Retina (tissue), 1 donor: ENCODE data around the gene HDGF.

Experiments
- DNase-seq: peaks from one replicate; pipeline ENCODE4 v3.0.0-alpha.2; 2016

Gene HDGF

GRCh38 chr1:156693848-156694689, 57.4 kb downstream of the HDGF start:
- no peak for DNase-seq

DNA sequence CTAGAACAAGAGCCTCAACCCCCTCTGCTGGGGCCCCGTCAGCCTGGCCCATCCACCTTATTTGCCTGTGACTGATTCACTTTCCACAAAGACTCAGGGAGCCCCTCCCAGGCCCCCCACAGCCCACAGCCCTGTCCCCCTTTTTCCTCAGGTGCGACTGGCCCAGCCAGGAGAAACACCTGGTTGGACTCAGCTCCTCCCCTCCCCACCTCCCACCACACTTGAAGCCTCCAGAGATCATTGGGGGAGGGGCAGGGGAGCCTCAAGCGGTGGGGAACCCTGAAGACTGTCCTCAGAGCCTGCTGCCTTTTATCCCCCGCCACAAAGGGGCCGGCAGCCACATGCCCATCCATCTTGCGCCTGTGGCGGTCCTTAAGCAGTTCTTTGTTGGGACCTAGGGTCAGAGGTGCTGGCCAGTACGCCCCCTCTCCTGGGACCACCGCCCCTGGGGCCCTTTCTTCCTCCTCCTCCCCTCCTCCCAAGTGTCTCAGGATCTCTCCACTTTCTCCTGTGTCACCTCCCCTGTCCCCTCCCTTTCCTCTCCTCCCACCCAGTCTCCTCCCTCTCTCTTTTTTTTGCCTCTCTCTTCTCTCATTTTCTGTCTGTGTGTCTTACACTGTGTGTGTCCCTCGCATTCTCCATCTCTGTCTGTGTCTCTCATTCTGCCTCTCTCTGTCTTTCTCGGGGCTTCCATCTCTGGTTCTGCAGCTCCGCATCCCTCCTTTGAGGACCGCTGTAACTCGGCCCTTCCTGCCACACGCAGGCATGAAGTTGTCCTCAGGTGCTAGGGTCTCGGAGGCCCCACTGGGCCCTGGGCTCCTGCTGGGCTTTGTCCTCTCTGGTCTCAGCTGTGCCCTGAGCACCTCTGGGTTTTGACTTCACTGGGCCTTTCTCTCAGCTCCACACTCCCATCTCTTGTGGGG, 58.3 kb downstream of the HDGF start:
- no peak for DNase-seq

DNA sequence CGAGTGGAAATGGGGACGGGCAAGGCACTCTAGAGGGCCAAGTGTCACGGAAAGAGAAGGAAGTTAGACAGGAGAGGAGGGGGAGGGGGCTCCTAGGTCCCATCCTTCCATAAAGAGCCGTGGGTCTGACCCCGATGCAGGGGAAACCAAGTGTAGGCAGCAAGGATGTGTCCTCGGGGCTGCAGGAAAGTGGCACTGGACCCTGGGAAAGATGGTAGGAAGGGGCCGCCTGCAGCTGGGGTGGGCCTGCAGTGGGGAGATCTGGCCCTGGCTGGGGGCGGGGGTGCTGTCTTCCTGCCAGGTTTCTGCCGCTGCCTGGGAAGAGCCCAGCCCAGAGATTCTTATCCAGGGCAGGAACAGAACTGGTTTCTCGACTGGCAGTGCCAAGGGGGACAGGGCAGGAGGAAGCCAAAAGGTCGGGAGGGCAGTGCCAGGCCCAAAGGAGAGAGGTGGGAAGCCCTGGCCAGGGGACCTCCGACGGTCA, 59.0 kb downstream of the HDGF start:
- DNase-seq, result no peak
